ENCODE measurements around the gene PLA2G4A. TPM values are rescaled to one million over a fixed set of nuclear protein-coding genes. Genes with fewer than 3 reads are reported as not detected.

The PLA2G4A gene
- total and polyA plus RNA-seq, 12 donors = 4.2 to 53.1 (median 14.9) TPM

DNA sequence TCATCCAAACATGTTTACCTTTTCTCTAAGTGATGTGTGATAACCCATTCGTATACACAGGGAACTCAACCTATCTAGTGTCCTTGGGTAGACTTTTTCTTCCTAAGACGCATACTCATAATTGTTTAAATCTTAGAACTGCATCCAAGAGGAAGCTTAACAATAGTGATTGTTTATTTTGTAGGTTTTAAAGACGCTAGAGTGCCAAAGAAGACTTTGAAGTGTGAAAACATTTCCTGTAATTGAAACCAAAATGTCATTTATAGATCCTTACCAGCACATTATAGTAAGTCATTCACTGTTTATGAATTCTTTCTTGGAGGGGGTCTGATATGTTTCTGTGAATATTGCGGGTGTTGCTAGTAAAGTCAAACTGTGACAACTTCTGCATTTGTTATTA is 25.4 kb downstream of the PLA2G4A start:
- intact Hi-C loops (cut with DNase I) = no loop called here
- 56 to 57% (median 56%) methylated on average over 4 of the region's 4 CpGs for WGBS, 4 donors
- no peaks in the 10 kb centered on the region for H3K9me3 ChIP-seq (replicated peaks in 1 of 3)
- no peak overlapping the region for H3K4me3 ChIP-seq
- no peak for DNase-seq
- no peaks in the 10 kb centered on the region for H3K4me1 ChIP-seq (replicated peaks in 1 of 2)
- H3K27me3 ChIP-seq = no peaks in the 10 kb centered on the region
- TF ChIP-seq, protein P1, sequence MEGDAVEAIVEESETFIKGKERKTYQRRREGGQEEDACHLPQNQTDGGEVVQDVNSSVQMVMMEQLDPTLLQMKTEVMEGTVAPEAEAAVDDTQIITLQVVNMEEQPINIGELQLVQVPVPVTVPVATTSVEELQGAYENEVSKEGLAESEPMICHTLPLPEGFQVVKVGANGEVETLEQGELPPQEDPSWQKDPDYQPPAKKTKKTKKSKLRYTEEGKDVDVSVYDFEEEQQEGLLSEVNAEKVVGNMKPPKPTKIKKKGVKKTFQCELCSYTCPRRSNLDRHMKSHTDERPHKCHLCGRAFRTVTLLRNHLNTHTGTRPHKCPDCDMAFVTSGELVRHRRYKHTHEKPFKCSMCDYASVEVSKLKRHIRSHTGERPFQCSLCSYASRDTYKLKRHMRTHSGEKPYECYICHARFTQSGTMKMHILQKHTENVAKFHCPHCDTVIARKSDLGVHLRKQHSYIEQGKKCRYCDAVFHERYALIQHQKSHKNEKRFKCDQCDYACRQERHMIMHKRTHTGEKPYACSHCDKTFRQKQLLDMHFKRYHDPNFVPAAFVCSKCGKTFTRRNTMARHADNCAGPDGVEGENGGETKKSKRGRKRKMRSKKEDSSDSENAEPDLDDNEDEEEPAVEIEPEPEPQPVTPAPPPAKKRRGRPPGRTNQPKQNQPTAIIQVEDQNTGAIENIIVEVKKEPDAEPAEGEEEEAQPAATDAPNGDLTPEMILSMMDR (IDR thresholded peaks at IDR 0.05) = no peak
- TF ChIP-seq POLR2A (IDR thresholded peaks at IDR 0.05) = no peak
- H3K36me3 ChIP-seq (replicated peaks in 1 of 2) = no peaks in the 10 kb centered on the region
- no peak overlapping the region for H3K27ac ChIP-seq

- Histone ChIP-seq H3K36me3 (replicated peaks in 1 of 2) (no peaks in the 10 kb centered on the region), H3K27ac (no peak overlapping the region), H3K4me1 (replicated peaks in 1 of 2) (no peaks in the 10 kb centered on the region), H3K9me3 (replicated peaks in 1 of 3) (no peaks in the 10 kb centered on the region), H3K4me3 (no peak overlapping the region), H3K27me3 (no peaks in the 10 kb centered on the region)
- intact Hi-C loops (cut with DNase I) = no loop called here
- TF ChIP-seq, protein P1 (IDR thresholded peaks at IDR 0.05) = no peak
- no peak for TF ChIP-seq POLR2A (IDR thresholded peaks at IDR 0.05)
- DNase-seq = no peak
These were observed 30.2 kb downstream of the PLA2G4A start for GRCh38 chr1:186858923-186859322.

DNA sequence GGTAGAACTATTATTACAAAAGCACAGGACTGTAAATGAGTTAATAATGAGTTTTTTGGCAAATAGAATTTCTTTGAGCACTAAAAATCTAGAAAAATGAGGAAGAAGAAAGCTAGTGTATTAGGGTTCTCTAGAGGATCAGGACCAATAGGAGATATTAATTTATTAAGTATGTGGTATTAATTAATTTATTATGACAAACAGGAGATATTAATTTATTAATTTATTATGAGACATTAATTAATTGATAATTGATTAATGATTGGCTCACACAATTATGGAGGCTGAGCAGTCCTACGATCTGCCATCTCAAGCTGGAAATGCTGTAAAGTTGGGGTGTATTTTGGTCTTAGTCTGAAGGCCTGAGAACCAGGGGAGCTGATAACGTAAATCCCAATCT is 31.2 kb downstream of the PLA2G4A start:
- DNase-seq = no peak
- Histone ChIP-seq H3K9me3 (replicated peaks in 1 of 3) (no peaks in the 10 kb centered on the region), H3K4me3 (no peak overlapping the region), H3K27me3 (no peaks in the 10 kb centered on the region), H3K27ac (no peak overlapping the region), H3K36me3 (replicated peaks in 1 of 2) (no peaks in the 10 kb centered on the region), H3K4me1 (replicated peaks in 1 of 2) (no peaks in the 10 kb centered on the region)
- intact Hi-C loops (cut with DNase I) = no loop called here
- TF ChIP-seq, protein P1 (IDR thresholded peaks at IDR 0.05) = no peak
- no peak for TF ChIP-seq POLR2A (IDR thresholded peaks at IDR 0.05)
- WGBS, 4 donors = 69 to 90% (median 85%) methylated on average over 2 of the region's 2 CpGs

- no peak for TF ChIP-seq POLR2A (IDR thresholded peaks at IDR 0.05)
- TF ChIP-seq, protein P1 (IDR thresholded peaks at IDR 0.05) = no peak
- H3K4me1 ChIP-seq (replicated peaks in 1 of 2) = no peaks in the 10 kb centered on the region
- no peaks in the 10 kb centered on the region for H3K9me3 ChIP-seq (replicated peaks in 1 of 3)
- H3K4me3 ChIP-seq = no peak overlapping the region
- intact Hi-C loops (cut with DNase I) = no loop called here
- no peaks in the 10 kb centered on the region for H3K27me3 ChIP-seq
- H3K36me3 ChIP-seq (replicated peaks in 1 of 2) = no peaks in the 10 kb centered on the region
- no peak overlapping the region for H3K27ac ChIP-seq
- 63 to 85% (median 73%) methylated on average over 1 of the region's 1 CpG for WGBS, 4 donors
- no peak for DNase-seq
These were observed 35.5 kb downstream of the PLA2G4A start for GRCh38 chr1:186864296-186864695.

Measured in adrenal gland (tissue), 12 donors.